GM12865 (cell line): ENCODE data around the gene TTLL5.

Experiments
- DNase-seq: peaks from one replicate; pipeline ENCODE4 v3.0.0; 2010; ENCODE audit warnings: low read depth
- H3K4me3 ChIP-seq: 2 replicates; pipeline ENCODE4 v1.5.1; 2011; ENCODE audit warnings: mild to moderate bottlenecking, low read depth, low read length, control low read depth
- CTCF ChIP-seq: IDR thresholded peaks from 2 replicates; pipeline ENCODE4 v1.5.1; 2011; ENCODE audit warnings: low read length, control low read depth, low read depth, inconsistent platforms; ENCODE audit not compliant: insufficient read depth; ENCODE audit errors: missing control alignments

Gene TTLL5

GRCh38 chr14:75648066-75648838, 12.8 kb upstream of the TTLL5 start:
- no peak overlapping the region for H3K4me3 ChIP-seq
- no peak for DNase-seq
- TF ChIP-seq CTCF, result no peak

GRCh38 chr14:75649337-75649736, 11.7 kb upstream of the TTLL5 start:
- H3K4me3 ChIP-seq, result no peak overlapping the region
- TF ChIP-seq CTCF, result no peak
- DNase-seq, result no peak

GRCh38 chr14:75649773-75650172, 11.3 kb upstream of the TTLL5 start:
- TF ChIP-seq CTCF, result no peak
- DNase-seq, result no peak
- H3K4me3 ChIP-seq, result no peak overlapping the region

GRCh38 chr14:75650253-75651058, 10.6 kb upstream of the TTLL5 start:
- H3K4me3 ChIP-seq, result no peak overlapping the region
- DNase-seq, result no peak
- TF ChIP-seq CTCF, result no peak

GRCh38 chr14:75653563-75653962, 7.5 kb upstream of the TTLL5 start:
- no peak for TF ChIP-seq CTCF
- DNase-seq, result no peak
- no peak overlapping the region for H3K4me3 ChIP-seq

GRCh38 chr14:75654127-75654732, 6.8 kb upstream of the TTLL5 start:
- DNase-seq, result peak; percentile 79
- peak; percentile 97 for TF ChIP-seq CTCF
- no peak overlapping the region for H3K4me3 ChIP-seq
